Activated T-cell treated with anti-CD3 and anti-CD28 coated beads for 48 hours (primary cell): ENCODE data around the gene TP53I13.

Experiments used
- DNase-seq: peaks from one replicate; pipeline ENCODE4 v3.0.0-alpha.2; 2020; ENCODE audit warnings: low read depth

Gene TP53I13

DNA sequence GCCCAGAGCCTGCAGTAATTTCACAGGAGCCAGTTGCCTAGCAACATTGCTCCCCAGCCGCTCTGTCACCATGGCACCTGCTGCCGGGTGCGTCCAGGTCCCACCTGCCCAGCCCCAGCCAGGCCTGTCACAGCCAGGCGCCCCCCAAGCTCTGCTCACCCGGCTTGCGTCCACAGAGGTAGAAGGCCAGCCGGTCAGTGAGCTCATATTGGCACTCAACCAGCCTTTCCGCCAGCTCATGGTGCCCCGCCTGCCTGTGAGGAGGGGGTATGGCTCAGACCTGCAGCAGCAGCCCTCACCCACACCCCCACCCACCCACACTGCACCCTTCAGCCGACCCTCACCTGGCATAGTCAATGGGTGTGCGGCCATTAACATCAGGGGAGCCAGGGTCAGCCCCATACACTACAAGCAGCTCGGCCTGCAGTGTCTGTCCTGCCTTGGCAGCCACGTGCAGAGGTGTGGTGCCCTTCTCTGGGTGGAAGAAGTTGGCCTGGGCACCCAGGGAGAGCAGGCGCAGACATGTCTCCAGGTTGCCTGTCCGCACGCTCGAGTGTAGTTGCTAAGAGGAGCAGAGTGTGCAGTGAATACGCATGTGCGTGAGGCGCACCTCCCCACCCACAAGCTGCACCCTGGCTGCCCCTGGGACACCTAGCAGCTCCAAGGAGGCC is 13.2 kb downstream of the TP53I13 start:
- no peak for DNase-seq

DNA sequence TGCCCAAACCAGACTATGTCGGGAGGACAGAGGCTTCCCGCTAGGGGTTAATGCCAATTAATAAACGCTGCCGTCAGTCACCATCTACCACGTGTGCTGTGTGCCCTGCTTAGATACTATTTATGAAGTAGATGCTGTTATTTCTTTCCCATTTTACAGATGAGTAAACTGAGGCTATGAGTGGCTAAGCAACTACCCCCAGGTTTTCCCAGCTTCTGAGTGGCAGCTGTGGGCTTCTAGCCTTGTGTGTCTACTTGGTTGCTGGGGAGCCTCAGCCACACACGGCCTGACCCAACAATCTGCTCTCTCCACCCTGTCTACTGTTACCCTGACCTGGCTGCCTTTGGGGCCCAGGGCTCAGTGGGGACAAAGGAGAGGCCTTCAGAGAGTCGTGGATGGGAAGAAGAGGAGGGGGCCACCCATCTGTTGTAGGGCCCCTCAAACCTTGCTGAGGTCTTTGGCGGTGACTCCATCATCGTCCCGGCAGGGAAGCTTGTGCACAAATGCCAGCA is 13.8 kb downstream of the TP53I13 start:
- DNase-seq: no peak

DNA sequence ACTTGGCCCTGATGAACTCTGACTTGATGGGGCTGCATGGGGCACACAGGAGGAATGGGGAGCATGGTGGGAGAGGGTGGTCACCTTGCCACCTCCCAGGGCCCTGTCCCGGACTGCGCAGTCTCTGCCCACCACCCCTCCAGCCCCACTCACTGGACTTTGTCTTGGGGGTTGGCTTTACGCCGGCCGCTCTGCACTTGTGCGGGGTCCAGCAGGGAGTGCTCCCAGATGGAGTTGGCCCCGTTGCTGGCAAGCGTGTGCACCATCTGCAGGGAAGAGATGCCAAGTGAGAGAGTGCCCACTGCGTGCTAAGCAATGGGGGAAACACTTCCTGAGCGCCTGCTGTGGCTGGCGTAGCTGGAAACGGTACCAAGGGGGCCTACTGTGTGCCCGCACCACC is 14.3 kb downstream of the TP53I13 start:
- no peak for DNase-seq

DNA sequence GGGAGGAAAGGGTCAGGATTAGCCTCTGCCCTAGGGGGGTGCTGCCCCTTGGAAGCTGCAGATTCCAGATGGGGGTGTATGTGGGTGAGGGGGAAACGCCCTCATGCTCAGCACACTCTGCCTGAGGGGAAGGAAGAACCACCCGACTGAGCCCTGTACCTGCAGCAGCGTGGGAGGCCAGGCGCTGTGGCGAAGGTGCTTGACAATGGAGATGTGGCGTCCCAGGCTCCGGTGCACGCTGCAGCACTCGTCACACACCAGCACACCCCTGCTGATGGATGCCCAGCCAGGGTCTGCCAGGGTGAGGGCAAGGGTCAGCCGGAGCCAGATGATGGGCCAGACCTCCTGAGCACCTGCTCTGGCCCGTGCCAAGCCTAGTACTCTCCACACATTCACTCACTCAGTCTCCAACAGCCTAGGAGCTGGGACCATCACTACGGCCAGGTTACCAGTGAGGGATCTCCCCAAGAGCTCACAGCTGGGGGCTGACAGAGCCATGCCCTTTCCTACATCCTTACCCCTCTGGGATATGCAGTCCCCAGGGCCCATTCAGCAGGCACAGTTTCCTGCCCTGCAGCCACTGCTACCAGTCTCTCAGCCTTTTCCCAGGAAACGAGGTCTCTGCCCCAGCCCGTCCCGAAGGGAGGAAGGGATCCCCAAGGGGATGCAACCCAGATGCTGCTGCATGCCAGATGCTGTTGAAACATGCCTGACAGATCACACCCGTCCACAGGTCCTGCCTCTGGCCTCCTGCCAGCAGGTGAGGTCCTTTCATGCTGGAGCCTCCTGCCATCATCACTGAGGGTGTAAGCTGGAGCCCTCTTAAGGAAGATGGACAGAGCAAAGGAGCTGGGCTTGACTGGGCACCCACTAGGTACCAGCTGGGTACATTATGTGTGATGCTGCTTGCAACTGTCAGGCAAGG is 15.1 kb downstream of the TP53I13 start:
- no peak for DNase-seq

DNA sequence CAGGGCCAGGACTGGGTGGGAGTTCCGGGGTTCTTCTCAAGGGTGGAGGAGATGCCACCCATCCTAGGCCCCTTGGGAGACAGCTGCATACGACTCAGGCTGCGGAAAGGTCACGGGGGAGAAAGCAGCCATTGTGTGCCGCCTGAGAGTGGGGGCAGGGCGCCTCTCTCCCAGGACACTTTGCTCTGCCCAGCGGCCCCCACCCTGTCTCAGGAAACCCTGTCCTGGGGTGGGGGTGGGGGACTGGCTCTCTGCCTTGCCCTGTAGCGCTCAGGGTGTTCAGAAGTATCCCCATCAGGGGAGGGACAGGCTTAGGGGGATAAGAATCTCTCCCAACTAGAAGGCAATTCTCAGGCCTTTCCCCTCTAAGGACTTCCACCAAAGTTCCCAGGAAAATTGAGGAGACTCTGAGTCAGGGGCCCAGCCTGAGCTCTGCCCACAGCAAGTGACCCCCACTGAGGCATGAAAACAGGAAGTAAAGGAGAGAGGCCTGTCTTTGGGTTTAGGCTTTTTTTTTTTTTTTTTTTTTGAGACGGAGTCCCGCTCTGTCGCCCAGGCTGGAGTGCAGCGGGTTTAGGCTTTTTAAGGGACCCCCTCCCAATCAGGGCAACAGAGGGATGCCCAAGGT is 16.1 kb downstream of the TP53I13 start:
- no peak for DNase-seq

DNA sequence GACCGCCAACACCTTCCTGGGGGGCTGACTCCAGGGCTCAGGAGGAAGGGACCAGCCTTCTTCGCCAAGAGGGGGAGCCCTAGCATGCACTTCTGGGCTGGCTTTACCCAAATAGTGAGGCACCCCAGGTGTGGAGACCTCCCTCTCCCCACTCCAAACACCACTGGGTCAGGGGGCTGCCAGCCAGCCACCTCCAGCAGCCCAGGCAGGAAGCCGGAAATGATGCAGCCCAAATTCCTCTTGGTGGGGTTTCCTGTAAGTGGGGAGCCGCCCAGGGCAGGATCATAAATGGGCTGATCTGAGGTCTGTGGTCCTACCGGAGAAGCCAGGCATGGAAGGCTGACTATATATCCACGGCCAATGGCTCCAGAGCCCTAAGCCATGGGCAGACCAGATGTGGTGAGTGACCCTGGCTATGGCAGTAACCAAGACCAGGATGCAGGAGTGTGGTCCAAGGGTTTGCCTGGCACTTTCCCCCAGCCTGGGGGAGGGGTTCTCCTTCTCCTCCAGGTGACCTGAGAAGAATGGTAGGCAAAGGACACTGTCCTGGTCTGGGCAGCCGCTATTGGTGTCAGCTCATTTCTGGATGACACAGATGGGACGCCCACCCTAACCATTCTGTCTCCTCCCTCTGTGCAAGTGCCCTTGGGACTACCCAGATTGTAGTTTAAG is 16.7 kb downstream of the TP53I13 start:
- DNase-seq: no peak

DNA sequence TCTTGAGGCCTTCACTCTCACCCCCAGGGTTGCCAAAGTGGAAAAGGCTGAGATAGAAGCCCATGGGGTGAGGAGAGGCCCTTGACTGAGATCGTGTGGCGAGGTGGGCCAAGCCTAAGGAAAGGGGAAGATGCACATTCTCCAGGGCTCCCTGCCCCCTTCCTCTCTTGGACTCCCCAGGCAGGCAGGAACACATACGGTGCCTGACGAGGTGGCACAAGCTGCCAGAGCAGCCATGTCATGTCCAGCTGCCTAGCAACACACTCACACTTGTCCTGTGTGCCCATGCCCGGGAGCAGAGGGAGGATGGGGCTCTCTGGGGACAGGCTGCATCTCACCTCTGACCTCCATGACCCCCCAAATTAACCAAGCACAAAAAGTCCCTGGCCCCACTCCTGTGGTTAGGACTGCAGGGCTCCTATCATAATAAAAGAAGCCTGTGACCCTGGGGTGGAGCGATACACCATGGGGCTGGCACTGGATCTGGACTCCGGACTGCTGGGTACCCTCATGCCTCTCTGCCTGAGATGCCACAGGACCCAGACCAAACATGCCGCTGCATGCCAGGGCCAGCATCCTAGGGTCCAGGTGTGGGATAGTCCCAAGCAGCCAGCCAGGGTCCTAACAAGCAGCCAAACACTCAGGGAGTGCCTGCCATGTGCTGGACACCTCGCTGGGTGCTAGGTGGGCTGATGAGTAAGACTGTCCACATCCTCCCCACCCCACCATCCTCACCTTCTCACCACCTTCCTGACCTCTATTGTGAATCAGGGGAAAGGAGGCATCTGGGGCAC is 18.4 kb downstream of the TP53I13 start:
- no peak for DNase-seq

DNA sequence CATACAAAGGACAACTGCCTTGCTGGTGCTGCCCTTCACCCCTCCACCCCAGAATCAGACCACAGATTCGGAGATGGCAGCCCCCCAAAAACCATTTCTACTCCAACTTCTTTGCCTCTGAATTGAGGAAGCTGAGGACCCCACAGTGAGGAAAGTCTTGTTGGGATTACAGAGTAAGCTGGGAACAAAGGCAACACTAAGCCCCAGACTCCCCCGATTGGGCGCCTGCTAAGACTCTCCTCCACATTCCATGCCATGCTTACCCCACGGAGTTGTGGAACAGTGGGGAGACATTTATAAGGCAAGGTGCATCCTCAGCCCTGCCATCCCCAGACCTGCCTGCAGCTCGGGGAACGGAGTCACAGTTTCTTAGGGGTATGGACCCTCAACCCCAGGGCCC is 19.1 kb downstream of the TP53I13 start:
- DNase-seq: no peak

DNA sequence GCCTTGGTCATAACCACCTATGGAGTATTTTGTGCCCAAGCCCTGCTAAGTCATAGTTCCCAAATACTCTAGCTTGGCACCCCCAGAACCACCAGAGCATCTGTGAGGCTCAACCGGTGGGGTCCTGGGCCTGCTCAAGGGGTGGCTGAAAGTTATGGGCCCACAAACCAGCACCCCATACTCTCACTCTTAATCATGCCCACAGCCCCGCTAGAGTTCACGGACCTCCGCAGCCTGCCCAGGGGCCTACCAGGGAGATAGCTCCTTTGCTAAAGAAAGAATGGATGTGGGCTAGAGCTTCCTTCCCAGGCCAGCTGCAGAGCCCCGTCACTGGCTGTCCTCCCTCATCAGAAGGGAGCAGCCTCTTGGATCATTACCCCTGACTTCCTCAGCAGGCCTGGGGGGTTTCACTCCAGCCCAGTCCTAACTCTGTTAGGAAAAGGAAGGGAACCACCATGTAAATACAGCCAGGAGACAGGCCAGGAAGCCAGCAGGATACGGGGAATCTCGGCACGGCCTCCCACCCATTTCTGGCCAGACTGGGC is 19.6 kb downstream of the TP53I13 start:
- DNase-seq: no peak

DNA sequence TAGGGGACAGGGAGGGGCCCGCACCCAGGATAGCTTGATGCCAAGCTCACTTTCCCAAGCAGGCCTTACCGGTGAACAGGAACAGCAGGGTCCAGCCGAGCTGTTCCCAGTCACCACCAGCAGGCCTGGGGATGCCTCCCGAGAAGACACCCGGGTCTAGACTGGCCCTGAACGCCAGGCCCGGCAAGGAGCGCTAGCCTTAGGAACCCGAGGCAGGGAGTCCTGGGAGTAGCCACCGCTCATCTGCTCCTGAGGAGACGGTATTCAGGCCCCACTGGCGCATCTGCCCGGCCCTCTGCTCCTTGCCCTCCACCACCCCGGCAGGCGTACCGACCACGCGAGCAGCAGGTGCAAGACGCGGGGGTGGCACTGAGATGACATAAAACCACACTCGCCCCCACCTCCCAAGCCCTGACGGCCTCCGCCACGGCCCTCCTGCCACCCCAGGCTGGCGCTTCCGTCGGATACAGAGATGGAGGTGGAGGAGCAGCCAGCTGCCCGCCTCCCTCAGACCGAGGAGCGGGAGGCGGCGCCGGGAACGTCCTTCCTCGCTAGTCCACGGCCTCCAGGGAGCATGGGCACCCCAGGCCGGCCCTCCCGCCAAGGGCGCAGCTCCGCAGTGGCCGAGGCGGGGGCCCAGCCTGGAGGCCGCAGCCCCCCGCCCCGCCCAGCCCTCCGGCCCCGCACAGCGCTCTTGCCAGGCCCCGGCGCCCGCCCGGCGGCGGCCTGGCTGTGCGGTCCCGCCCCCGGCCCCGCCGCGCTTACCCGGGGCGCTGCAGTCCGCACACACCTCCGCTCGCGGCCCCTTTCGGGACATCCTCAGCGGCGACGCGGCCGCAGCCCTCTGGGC is 20.3 kb downstream of the TP53I13 start:
- DNase-seq: peak; percentile 40

DNA sequence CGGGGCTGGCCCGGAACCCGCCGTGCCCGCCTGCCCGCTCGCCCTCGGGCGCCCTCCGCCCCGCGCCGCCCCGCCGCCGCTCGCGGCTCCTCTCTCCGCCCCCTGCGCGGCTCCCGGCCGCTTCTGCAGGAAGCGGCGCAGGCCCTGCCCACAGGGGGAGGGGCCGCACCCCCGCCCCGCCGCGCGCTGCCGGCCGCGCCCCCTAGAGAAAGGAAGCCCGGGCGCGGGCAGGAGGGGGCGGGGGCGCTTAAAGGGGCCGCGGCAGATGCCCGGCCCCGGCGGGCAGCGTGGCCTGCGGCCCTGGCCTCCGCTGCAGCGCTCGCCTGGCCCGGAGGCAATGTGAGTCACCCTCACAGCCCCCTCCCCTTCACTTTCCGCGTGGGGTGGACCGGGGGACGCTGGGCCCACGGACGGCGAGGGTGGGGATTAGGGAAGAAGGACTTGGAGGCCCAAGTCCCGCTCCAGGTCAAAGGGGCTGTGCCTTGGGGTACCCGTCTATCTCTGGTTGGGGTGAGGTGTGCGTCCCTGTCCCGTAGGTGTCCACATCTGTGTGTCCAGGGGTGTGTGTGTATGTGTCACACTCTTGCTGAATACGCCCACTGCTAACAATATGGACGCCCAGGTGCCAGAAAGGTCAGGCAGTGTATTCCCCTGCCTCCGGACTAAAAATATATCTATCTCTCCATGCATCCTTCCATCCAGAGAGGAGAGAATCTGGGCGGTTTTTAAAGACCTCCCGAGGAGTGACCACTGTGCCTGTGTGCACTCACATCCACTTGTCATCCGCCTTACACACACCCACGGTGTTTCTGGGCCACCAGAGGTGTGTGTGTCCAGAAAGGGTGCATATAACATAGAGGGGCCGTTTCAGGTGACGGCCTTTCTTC is 21.3 kb downstream of the TP53I13 start, which contains the start of gene GIT1:
Gene GIT1 (minus strand): TSS at position 125 of the 887 bp plus-strand sequence. CDS start 270 bp downstream, outside the sequence.
- peak; percentile 86 for DNase-seq

DNA sequence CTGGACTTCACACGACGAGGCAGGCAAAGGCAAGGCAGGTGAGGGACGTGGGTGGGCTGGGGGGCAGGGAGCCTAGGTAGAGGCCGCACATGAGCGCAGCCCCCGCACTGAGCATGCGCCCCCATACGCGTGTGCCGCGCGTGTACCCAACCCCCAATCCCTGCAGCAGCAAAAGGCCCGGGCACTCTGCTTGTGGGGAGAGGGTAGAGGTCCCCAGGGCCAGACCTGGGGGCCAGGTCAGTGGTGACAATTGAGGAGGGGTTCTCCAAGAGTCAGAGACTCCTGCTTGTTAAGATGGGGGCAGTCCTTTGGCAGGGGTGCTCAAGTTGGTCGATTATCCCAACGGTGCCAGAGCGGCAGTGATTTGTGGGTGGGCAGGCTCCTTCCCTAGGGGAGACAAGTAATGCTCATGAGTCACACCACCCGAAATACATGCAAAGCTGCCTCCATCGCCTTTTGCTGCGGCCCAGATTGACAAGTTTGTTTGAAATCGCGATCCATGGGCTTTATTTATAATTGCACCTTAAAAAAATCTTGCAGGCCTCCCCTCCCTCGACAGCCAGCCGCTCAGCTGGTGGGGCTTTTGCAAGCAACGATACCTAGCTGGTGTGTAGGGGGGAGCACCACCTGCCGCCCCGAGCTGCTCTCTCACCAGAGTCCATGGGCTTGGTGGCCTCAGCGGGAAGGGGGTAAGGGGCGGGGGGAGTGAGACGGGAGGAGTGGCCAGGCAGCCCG is 22.1 kb downstream of the TP53I13 start:
- no peak for DNase-seq

DNA sequence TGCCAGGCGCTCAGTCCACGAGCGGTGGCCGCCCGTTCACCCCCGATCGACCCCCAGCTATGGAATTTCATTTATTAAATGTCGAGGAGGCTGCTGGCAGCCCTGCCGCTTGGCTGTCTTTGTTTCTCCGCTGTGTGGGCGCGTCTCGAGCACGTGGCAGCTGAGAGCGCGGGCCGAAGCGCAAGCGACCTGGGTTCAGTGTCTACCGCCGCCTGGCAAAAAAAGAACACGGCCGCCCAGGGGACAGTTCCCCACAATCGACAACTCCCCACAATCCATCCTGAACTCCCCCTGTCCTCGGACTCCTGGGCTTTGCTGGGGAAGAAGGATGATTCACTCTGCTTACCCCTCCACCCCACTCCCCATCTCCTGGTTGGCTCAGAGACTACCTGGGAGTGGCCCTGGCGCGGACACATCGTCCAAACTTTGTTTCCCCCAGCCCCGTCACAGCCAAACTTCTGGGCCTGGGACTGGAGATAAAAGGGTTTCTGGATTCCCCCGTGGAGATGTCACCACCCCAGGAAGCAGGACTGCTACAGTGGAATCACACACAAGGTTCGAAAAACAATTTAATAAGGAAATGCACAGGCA is 22.7 kb downstream of the TP53I13 start:
- peak; percentile 47 for DNase-seq

DNA sequence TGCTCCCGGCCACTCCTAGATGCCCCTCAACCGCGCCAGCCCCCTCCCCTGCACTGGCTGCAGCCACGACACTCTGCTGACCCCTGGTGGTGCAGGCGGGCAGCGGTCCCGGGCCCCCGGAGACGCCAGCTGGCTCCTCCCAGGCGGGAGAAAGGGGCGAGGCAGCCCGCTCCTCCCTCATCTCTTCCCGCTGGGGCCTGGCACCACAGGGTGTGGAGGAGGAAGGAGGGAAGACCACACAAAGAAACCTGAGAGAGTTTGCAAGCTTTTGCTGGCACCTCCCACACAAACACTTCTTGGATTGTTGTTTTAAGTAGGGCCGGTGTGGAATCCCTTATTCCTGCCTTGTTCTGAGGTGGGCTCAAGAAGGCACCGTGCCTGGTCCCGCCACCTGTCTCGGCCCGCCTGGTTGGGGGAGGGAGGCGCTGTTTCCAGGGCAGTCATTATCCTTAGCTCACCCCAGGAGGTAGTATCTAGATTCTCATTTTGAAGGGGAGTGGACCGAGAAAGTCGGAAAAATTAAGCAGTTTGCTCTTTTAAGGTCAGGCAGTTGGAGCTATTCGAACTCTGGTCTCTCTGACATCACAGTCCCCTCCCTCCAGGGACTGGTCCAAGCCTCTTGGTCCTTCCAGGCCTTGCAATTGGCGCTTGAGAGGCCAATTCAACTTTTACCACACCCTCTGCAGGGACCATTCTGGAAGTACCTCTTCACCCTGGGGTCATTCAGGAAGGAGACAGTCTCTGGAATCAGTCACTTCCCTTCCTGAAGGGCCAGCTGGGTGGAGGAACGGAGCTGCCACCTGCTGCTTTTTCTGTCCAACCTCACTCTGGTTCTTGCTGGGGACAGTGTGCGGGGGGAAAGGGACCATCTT is 23.5 kb downstream of the TP53I13 start:
- DNase-seq: peak; percentile 82

DNA sequence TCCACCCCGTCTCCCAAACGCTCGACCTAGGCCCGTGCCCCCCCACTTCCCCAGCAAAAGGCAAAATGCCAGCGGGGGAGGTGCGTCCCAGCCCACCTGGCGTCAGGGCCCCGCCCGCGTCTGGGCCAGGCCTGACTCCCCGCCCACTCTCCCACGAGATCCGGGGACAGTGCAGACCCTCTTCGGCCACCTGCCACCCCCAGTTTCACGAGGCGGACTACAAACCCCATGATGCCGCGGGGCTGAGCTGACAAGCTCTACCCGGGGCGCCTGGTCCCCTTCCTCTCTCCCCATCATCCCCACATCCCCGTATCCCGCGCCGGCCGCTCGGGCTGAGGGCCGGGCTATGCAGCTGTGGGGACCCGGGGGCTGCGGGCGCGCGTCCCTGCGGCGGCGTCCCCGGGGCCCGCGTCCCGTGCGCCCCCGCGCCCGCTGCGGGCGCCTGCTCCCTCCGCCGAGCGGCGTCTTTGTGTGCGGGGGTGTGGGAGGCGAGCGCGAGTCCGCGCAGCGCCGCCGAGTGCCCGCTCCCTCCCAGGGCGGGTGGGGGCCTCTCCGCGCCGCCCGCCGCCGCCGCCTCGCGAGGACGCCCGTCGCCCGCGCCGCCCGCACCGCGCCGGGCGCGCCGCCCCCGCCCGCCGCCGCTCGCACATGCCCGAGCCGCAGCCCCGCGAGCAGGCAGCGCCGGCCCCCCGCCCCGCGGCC is 24.5 kb downstream of the TP53I13 start, which contains the start of gene ANKRD13B:
Gene ANKRD13B (plus strand): TSS at position 283 of the 702 bp plus-strand sequence. CDS start 490 bp downstream, outside the sequence.
- no peak for DNase-seq
